Ascending aorta (tissue), 2 donors: ENCODE measurements around the gene UQCR10. TPM values are rescaled to one million over a fixed set of nuclear protein-coding genes. Genes with fewer than 3 reads are reported as not detected.

Experiments
- DNase-seq, 2 donors: peaks; one replicate each; pipeline ENCODE4 v3.0.0-alpha.2; 2019; ENCODE audit warnings: low spot score in 2 of 2
- H3K27ac ChIP-seq, 2 donors: fragments of 200-600 bp; sonication (generic); one replicate each; pipeline ENCODE4 v1.5.1; 2016 to 2017; ENCODE audit warnings: mild to moderate bottlenecking in 1 of 2
- H3K27me3 ChIP-seq: fragments of 200-600 bp; sonication (generic); one replicate; pipeline ENCODE4 v1.5.1; 2017
- H3K36me3 ChIP-seq, 2 donors: fragments of 200-600 bp; sonication (generic); one replicate each; pipeline ENCODE4 v1.5.1; 2016
- H3K4me1 ChIP-seq, 2 donors: fragments of 200-600 bp; sonication (generic); one replicate each; pipeline ENCODE4 v1.5.1; 2016 to 2017; ENCODE audit warnings: mild to moderate bottlenecking in 1 of 2
- H3K4me3 ChIP-seq, 2 donors: fragments of 200-600 bp; sonication (generic); one replicate each; pipeline ENCODE4 v1.5.1; 2016 to 2017; ENCODE audit warnings: mild to moderate bottlenecking in 1 of 2
- H3K9me3 ChIP-seq, 2 donors: fragments of 200-600 bp; sonication (generic); one replicate each; pipeline ENCODE4 v1.5.1; 2016
- intact Hi-C: fragments of 100-400 bp; cut with DNase I; formaldehyde crosslinking; loops from one replicate; pipeline ENCODE4 v1.15.1; 2023
- total RNA-seq: library from RNA; depleted of rRNA; stranded (reverse); fragments of >200 nt; gene quantifications from one replicate; pipeline ENCODE4 v1.1.0, GENCODE V29; 2016
- TF ChIP-seq, protein P1 (sequence below), 3 experiments: fragments of 200-600 bp in 2 of 3; fragments of 450-650 bp in 1 of 3; sonication (generic) in 2 of 3; IDR thresholded peaks; one replicate each; pipeline ENCODE4 v1.5.1; 2016 to 2019; ENCODE audit warnings: antibody characterized with exemption in 3 of 3, mild to moderate bottlenecking in 1 of 3, moderate library complexity in 1 of 3

UQCR10 gene
- total RNA-seq, 1 donor from 2014 or later: 66.8 TPM

GRCh38 chr22:29733362-29734201 lies 33.6 kb upstream of the UQCR10 start:
- Histone ChIP-seq H3K27ac (no peak overlapping the region), H3K9me3 (no peaks in the 10 kb centered on the region), H3K36me3 (peaks cover 15 to 47% of the 10 kb centered on the region in 2 donors), H3K4me3 (no peak overlapping the region), H3K4me1 (no peaks in the 10 kb centered on the region), H3K27me3 (no peaks in the 10 kb centered on the region)
- TF ChIP-seq, protein P1, sequence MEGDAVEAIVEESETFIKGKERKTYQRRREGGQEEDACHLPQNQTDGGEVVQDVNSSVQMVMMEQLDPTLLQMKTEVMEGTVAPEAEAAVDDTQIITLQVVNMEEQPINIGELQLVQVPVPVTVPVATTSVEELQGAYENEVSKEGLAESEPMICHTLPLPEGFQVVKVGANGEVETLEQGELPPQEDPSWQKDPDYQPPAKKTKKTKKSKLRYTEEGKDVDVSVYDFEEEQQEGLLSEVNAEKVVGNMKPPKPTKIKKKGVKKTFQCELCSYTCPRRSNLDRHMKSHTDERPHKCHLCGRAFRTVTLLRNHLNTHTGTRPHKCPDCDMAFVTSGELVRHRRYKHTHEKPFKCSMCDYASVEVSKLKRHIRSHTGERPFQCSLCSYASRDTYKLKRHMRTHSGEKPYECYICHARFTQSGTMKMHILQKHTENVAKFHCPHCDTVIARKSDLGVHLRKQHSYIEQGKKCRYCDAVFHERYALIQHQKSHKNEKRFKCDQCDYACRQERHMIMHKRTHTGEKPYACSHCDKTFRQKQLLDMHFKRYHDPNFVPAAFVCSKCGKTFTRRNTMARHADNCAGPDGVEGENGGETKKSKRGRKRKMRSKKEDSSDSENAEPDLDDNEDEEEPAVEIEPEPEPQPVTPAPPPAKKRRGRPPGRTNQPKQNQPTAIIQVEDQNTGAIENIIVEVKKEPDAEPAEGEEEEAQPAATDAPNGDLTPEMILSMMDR (IDR thresholded peaks at IDR 0.05): no peak
- intact Hi-C loops: no loop called here
- DNase-seq: no peak

DNA sequence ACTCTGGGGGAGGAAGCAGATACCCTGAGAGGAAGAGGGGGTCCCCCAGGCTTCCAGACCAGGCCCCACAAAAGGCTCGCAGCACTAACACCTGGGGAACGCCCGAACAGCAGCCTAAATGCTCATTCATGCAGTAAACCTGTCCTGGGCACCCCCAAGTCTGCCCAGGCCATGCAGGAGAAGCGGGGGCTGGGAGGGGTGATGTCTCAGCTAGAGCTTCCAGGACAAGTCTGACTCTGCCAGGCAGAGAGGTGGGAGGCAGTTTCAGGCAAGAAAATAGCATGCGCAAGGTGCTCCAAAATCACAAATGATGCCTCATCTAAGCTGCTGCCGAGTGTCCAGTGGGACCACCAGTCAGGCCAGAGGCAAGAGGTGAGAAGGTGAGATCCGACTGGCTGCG lies 32.8 kb upstream of the UQCR10 start:
- H3K36me3 ChIP-seq: peaks cover 23 to 54% of the 10 kb centered on the region in 2 donors
- H3K4me3 ChIP-seq: no peak overlapping the region
- no peaks in the 10 kb centered on the region for H3K9me3 ChIP-seq
- no peak overlapping the region for H3K27ac ChIP-seq
- no peaks in the 10 kb centered on the region for H3K27me3 ChIP-seq
- intact Hi-C loops: no loop called here
- TF ChIP-seq, protein P1 (IDR thresholded peaks at IDR 0.05): no peak
- DNase-seq: no peak
- no peaks in the 10 kb centered on the region for H3K4me1 ChIP-seq

- H3K9me3 ChIP-seq: no peaks in the 10 kb centered on the region
- H3K4me3 ChIP-seq: no peak overlapping the region
- H3K4me1 ChIP-seq: no peaks in the 10 kb centered on the region
- intact Hi-C loops: no loop called here
- no peak overlapping the region for H3K27ac ChIP-seq
- peaks cover 25 to 54% of the 10 kb centered on the region in 2 donors for H3K36me3 ChIP-seq
- no peaks in the 10 kb centered on the region for H3K27me3 ChIP-seq
- no peak for DNase-seq
- TF ChIP-seq, protein P1 (IDR thresholded peaks at IDR 0.05): no peak
Observed at GRCh38 chr22:29734838-29735237, 32.3 kb upstream of the UQCR10 start.

- TF ChIP-seq, protein P1 (IDR thresholded peaks at IDR 0.05): no peak
- no peak overlapping the region for H3K4me3 ChIP-seq
- no peaks in the 10 kb centered on the region for H3K27me3 ChIP-seq
- no peaks in the 10 kb centered on the region for H3K4me1 ChIP-seq
- DNase-seq: no peak
- intact Hi-C loops: no loop called here
- no peak overlapping the region for H3K27ac ChIP-seq
- H3K36me3 ChIP-seq: peaks cover 28 to 51% of the 10 kb centered on the region in 2 donors
- no peaks in the 10 kb centered on the region for H3K9me3 ChIP-seq
Observed at GRCh38 chr22:29735416-29735815, 31.8 kb upstream of the UQCR10 start.

DNA sequence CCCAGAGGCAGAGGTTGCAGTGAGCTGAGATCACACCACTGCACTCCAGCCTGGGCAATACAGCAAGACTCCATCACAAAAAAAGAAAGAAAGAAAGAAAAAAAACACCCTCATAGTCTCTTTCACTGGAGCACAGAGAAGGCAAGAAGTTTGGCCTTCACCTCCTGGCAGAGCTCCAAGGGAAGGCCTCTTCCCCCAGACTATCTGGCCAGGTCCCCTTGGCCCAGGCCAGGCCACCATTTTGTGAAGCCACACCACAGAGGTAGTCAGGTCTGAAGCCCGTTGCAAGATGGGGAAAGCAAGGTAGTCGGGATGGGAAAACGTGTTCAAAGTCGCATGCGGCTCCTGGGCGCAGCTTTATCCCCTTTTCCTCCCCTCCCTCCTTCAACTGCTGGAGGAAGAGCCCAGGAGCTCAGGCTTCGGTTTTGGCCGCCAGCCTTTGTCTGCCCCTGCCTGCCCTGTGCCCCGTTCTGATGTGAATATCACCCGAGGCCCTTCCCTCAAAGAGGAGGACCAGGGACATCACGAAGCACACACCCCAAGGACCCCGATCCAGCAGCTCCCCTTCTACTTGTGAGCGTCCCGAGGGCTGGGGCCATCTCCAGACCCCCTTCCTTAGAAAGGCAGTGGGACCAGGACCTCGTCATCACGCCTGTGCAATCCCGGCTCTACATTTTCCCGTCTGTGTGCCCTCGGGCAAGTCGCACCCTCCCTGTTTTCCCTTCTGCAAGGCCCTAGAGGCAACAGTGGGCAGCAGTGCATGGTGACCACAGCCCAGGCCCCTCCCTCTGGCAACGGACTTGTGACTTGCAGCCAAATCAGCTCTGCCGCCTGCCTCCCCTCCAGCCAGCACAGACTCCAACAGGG lies 29.7 kb upstream of the UQCR10 start:
- intact Hi-C loops: no loop called here
- TF ChIP-seq, protein P1 (IDR thresholded peaks at IDR 0.05): no peak

More for the DNA sequence above, 29.7 kb upstream of the UQCR10 start:
- Histone ChIP-seq H3K27me3 (no peaks in the 10 kb centered on the region), H3K36me3 (peaks cover 27 to 51% of the 10 kb centered on the region in 2 donors), H3K27ac (no peak overlapping the region), H3K4me1 (no peaks in the 10 kb centered on the region), H3K4me3 (no peak overlapping the region), H3K9me3 (no peaks in the 10 kb centered on the region)
- DNase-seq: no peak
